ENCODE data around the gene STPG2.

DNA sequence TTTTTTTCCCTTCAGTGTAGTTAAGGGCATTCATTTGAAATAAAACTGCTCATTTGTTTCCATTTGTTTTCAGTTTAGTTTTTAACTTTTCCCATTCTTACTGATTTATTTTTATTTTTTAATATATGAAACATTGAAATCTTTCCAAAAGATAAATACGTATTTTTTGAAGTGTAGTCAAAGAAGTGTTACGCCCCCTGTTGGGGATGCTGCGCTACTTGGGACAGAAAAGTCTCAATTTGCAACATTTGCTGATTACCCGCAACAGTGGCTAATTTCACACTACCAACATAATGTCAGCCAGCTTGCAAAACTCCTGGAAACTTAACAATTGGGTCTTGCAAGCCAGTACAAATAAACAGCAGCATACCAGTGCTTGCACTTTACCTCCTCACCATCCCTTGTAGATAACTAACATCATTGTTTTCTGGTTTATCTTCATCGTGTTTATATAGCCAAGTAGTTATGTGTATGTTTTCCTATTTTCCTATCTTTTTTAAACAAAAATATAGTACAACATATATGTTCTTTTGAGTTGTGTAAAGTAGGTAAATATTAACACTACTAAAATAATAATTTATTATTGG lies 158.6 kb downstream of the STPG2 start:
- no peak for TF ChIP-seq EZH2 (IDR thresholded peaks at IDR 0.05; ENCODE audit: insufficient read depth, poor library complexity, severe bottlenecking)
- TF ChIP-seq EZH2phosphoT487 (IDR thresholded peaks at IDR 0.05; ENCODE audit: insufficient read depth, low read depth), result no peak
